ENCODE results near the gene TXNDC16.

- no peak for TF ChIP-seq CTCF (IDR thresholded peaks at IDR 0.05)
- no peak for TF ChIP-seq POLR2A (IDR thresholded peaks at IDR 0.05)
Observed at GRCh38 chr14:52422650-52423356, 129.5 kb downstream of the TXNDC16 start.
